ENCODE measurements around the gene UXS1. TPM values are rescaled to one million over a fixed set of nuclear protein-coding genes. Genes with fewer than 3 reads are reported as not detected.

UXS1 gene
- total RNA-seq, 1 experiment from 2014 or later: 49.1 TPM

DNA sequence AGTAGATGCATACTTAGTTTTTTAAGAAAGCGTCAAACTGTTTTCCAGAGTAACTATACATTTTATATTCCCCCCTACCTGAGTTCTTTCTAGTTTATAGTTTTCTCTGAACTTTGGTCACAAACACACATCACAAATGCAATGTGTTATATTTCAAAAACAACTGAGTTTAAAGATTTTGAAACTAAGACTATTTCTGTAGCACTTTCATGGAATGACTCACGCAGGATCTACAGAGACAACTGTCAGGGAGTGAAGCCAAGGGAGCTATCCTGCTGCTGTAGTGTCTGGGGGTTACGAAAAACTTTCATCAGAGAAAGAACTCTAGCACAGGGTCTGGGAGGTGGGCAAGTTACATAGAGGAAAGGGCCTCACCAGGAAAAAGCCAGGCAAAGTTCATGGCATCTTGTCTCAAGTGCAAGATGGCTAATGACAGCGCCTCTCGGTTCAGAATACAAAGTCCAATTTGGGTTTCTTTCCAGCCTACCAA lies 66.8 kb downstream of the UXS1 start:
- H3F3A ChIP-seq (ENCODE audit: low read length, unreplicated experiment): no peaks in the 10 kb centered on the region
- intact Hi-C loops (cut with micrococcal nuclease): no loop called here
- H3K27ac ChIP-seq (ENCODE audit: low read length): no peak overlapping the region
- ChIA-PET CTCF (no interaction called here), POLR2A (ENCODE audit: unreplicated experiment) (no interaction called here)
- peaks cover 10% of the 10 kb centered on the region for H3K4me1 ChIP-seq (ENCODE audit: insufficient read depth, low read length)
- H3K9ac ChIP-seq (ENCODE audit: low read length): no peak overlapping the region
- H3K36me3 ChIP-seq (ENCODE audit: low read depth, low read length): peaks cover 12% of the 10 kb centered on the region; the same call in 1 of the 2 replicates
- no peak overlapping the region for H3K4me2 ChIP-seq (ENCODE audit: low read length)
- H3K4me3 ChIP-seq (ENCODE audit: low read length): no peak overlapping the region
- no TSS peak for BruUV-seq (replicated peaks)
- DNase-seq: no peak
- H3K79me2 ChIP-seq (ENCODE audit: low read length): 0 out of 2 replicates have a peak, but pooled peaks cover 7% of the 10 kb centered on the region
- no peaks in the 10 kb centered on the region for H3K27me3 ChIP-seq (ENCODE audit: low read length)
- ATAC-seq: no peak
- no peaks in the 10 kb centered on the region for H4K20me1 ChIP-seq (ENCODE audit: low read length)
- H3K9me2 ChIP-seq (replicated peaks; ENCODE audit: low read length): no peaks in the 10 kb centered on the region
- no peaks in the 10 kb centered on the region for H3K9me3 ChIP-seq (ENCODE audit: low read length)
- H2AFZ ChIP-seq (ENCODE audit: low read length): no peak overlapping the region
- TF ChIP-seq, protein P1, sequence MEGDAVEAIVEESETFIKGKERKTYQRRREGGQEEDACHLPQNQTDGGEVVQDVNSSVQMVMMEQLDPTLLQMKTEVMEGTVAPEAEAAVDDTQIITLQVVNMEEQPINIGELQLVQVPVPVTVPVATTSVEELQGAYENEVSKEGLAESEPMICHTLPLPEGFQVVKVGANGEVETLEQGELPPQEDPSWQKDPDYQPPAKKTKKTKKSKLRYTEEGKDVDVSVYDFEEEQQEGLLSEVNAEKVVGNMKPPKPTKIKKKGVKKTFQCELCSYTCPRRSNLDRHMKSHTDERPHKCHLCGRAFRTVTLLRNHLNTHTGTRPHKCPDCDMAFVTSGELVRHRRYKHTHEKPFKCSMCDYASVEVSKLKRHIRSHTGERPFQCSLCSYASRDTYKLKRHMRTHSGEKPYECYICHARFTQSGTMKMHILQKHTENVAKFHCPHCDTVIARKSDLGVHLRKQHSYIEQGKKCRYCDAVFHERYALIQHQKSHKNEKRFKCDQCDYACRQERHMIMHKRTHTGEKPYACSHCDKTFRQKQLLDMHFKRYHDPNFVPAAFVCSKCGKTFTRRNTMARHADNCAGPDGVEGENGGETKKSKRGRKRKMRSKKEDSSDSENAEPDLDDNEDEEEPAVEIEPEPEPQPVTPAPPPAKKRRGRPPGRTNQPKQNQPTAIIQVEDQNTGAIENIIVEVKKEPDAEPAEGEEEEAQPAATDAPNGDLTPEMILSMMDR (conservative IDR thresholded peaks at IDR 0.05; ENCODE audit: low read depth, low read length): no peak
- TF ChIP-seq EZH2phosphoT487 (IDR thresholded peaks at IDR 0.05; ENCODE audit: borderline replicate concordance, low read length): no peak
- TF ChIP-seq EZH2 (IDR thresholded peaks at IDR 0.05; ENCODE audit: low read length, unreplicated experiment): no peak

DNA sequence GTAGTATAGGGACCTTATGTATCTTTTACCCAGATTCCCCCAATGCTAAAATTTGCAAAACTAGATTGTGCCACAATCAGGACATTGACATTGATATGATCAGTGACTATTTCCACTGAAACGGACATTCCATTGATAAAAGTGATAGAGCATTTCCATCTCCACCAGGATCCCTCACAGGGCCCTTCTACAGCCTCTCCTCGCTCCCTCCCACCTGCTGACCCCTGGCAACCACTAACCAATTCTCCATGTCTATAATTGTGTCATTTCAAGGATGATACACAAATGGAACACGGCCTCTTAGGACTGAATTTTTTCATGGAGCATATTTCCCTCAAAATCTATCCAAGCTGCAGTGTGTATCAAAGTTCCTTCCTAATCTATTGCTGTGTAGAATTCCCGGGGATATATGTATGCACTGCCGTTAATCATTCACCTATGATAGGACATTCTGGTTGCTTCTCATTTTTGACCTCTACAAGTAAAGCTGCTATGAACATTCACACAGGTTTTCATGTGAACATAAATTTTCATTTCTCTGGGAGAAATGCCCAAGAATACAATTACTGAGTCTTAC lies 67.3 kb downstream of the UXS1 start:
- peaks cover 10% of the 10 kb centered on the region for H3K4me1 ChIP-seq (ENCODE audit: insufficient read depth, low read length)
- peaks cover 17% of the 10 kb centered on the region; the same call in 1 of the 2 replicates for H3K36me3 ChIP-seq (ENCODE audit: low read depth, low read length)
- H3F3A ChIP-seq (ENCODE audit: low read length, unreplicated experiment): no peaks in the 10 kb centered on the region
- ATAC-seq (no peak), DNase-seq (no peak)
- H3K9ac ChIP-seq (ENCODE audit: low read length): no peak overlapping the region
- no TSS peak for BruUV-seq (replicated peaks)
- H3K27ac ChIP-seq (ENCODE audit: low read length): no peak overlapping the region
- H3K4me3 ChIP-seq (ENCODE audit: low read length): no peak overlapping the region
- H3K4me2 ChIP-seq (ENCODE audit: low read length): no peak overlapping the region
- no peak overlapping the region for H2AFZ ChIP-seq (ENCODE audit: low read length)
- intact Hi-C loops (cut with micrococcal nuclease): no loop called here
- no peaks in the 10 kb centered on the region for H3K27me3 ChIP-seq (ENCODE audit: low read length)
- no peak for TF ChIP-seq EZH2phosphoT487 (IDR thresholded peaks at IDR 0.05; ENCODE audit: borderline replicate concordance, low read length)
- ChIA-PET CTCF (no interaction called here), POLR2A (ENCODE audit: unreplicated experiment) (no interaction called here)
- 0 out of 2 replicates have a peak, but pooled peaks cover 7% of the 10 kb centered on the region for H3K79me2 ChIP-seq (ENCODE audit: low read length)
- no peaks in the 10 kb centered on the region for H3K9me2 ChIP-seq (replicated peaks; ENCODE audit: low read length)
- no peaks in the 10 kb centered on the region for H4K20me1 ChIP-seq (ENCODE audit: low read length)
- H3K9me3 ChIP-seq (ENCODE audit: low read length): no peaks in the 10 kb centered on the region

DNA sequence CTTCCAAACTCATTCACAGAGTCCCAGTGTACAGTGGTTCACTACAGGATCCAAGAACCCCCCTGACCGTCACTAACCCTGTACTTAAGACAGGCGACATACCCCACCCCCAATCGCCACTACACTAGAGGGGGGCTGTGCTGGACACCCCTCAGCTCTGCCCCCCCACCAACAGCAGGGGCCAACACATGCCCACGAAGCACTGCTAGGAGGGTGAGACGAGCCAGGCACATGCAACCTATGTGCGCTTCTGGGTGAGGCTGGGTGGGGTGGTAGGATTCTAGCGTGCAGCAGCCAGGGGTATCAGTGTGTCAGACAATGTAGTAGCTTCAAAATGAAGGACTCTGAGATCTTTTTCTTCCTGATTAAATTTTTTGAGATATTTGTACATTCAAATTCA lies 67.8 kb downstream of the UXS1 start:
- H3K79me2 ChIP-seq (ENCODE audit: low read length): 0 out of 2 replicates have a peak, but pooled peaks cover 7% of the 10 kb centered on the region
- H3K4me3 ChIP-seq (ENCODE audit: low read length): no peak overlapping the region
- TF ChIP-seq EZH2phosphoT487 (IDR thresholded peaks at IDR 0.05; ENCODE audit: borderline replicate concordance, low read length) (no peak), EZH2 (IDR thresholded peaks at IDR 0.05; ENCODE audit: low read length, unreplicated experiment) (no peak)
- TF ChIP-seq, protein P1 (conservative IDR thresholded peaks at IDR 0.05; ENCODE audit: low read depth, low read length): no peak
- no peaks in the 10 kb centered on the region for H3K9me2 ChIP-seq (replicated peaks; ENCODE audit: low read length)
- H3K27ac ChIP-seq (ENCODE audit: low read length): no peak overlapping the region
- ATAC-seq (no peak), DNase-seq (no peak)
- no peaks in the 10 kb centered on the region for H3K9me3 ChIP-seq (ENCODE audit: low read length)
- intact Hi-C loops (cut with micrococcal nuclease): no loop called here
- CTCF ChIA-PET: no interaction called here
- H3F3A ChIP-seq (ENCODE audit: low read length, unreplicated experiment): no peaks in the 10 kb centered on the region
- no peaks in the 10 kb centered on the region for H4K20me1 ChIP-seq (ENCODE audit: low read length)
- no TSS peak for BruUV-seq (replicated peaks)
- H3K27me3 ChIP-seq (ENCODE audit: low read length): no peaks in the 10 kb centered on the region
- H3K4me2 ChIP-seq (ENCODE audit: low read length): no peak overlapping the region
- POLR2A ChIA-PET (ENCODE audit: unreplicated experiment): no interaction called here
- peaks cover 19% of the 10 kb centered on the region; the same call in 1 of the 2 replicates for H3K36me3 ChIP-seq (ENCODE audit: low read depth, low read length)
- no peak overlapping the region for H3K9ac ChIP-seq (ENCODE audit: low read length)
- peaks cover 10% of the 10 kb centered on the region for H3K4me1 ChIP-seq (ENCODE audit: insufficient read depth, low read length)
- H2AFZ ChIP-seq (ENCODE audit: low read length): no peak overlapping the region
